DOHH2 (cell line): ENCODE results near the gene TCEAL5.
"Not testable (repeated sequence)": the region's sequence is repeated elsewhere in the genome, so short reads cannot be mapped to it uniquely, and the experiment has no call there.

ENCODE experiments used
- H3F3A ChIP-seq: fragments of 200-600 bp; sonication (generic), shearing (Covaris generic); 2 replicates; pipeline ENCODE4 v1.6.0; 2016; ENCODE audit warnings: antibody characterized with exemption, mild to moderate bottlenecking; ENCODE audit not compliant: control insufficient read depth, insufficient read depth
- H3K27ac ChIP-seq: fragments of 200-600 bp; sonication (generic); 2 replicates; pipeline ENCODE4 v1.5.1; 2014; ENCODE audit warnings: low read depth, mild to moderate bottlenecking, low read length, moderate library complexity
- H3K27me3 ChIP-seq: fragments of 200-600 bp; sonication (generic); 2 replicates; pipeline ENCODE4 v1.6.1; 2014; ENCODE audit warnings: mild to moderate bottlenecking, low read length, mixed read lengths; ENCODE audit not compliant: control insufficient read depth
- H3K36me3 ChIP-seq: fragments of 200-600 bp; sonication (generic); 2 replicates; pipeline ENCODE4 v1.6.1; 2014; ENCODE audit warnings: mild to moderate bottlenecking, low read length, moderate library complexity, mixed read lengths; ENCODE audit not compliant: control insufficient read depth
- H3K4me1 ChIP-seq: fragments of 200-600 bp; sonication (generic); 2 replicates; pipeline ENCODE4 v1.6.1; 2014; ENCODE audit warnings: mild to moderate bottlenecking, low read length, mixed read lengths; ENCODE audit not compliant: control insufficient read depth
- H3K4me2 ChIP-seq: fragments of 200-600 bp; sonication (generic); 2 replicates; pipeline ENCODE4 v1.6.0; 2014; ENCODE audit warnings: mild to moderate bottlenecking, low read length, moderate library complexity
- H3K4me3 ChIP-seq: fragments of 200-600 bp; sonication (generic); 2 replicates; pipeline ENCODE4 v1.5.1; 2014; ENCODE audit warnings: mild to moderate bottlenecking, low read length, mixed read lengths
- H3K79me2 ChIP-seq: fragments of 200-600 bp; sonication (generic); 2 replicates; pipeline ENCODE4 v1.6.1; 2014; ENCODE audit warnings: mild to moderate bottlenecking, low read length, mixed read lengths; ENCODE audit not compliant: control insufficient read depth
- H3K9me2 ChIP-seq: fragments of 200-600 bp; sonication (generic); replicated peaks from 2 replicates; pipeline ENCODE4 v1.6.1; 2014; ENCODE audit warnings: mild to moderate bottlenecking, low read length, mixed read lengths; ENCODE audit not compliant: control insufficient read depth
- H3K9me3 ChIP-seq: fragments of 200-600 bp; sonication (generic); 2 replicates; pipeline ENCODE4 v1.6.1; 2014; ENCODE audit warnings: antibody characterized with exemption, low read length, mixed read lengths; ENCODE audit not compliant: control insufficient read depth, insufficient read depth
- H4K20me1 ChIP-seq: fragments of 200-600 bp; sonication (generic); 2 replicates; pipeline ENCODE4 v1.6.0; 2014; ENCODE audit warnings: low read depth, mild to moderate bottlenecking, antibody characterized with exemption, low read length, moderate library complexity; ENCODE audit not compliant: control insufficient read depth, insufficient read depth
- EZH2phosphoT487 ChIP-seq: fragments of 200-600 bp; sonication (generic); IDR thresholded peaks from 2 replicates; pipeline ENCODE4 v1.6.1; 2017; ENCODE audit warnings: borderline replicate concordance, mild to moderate bottlenecking, antibody characterized with exemption, low read length, moderate library complexity, mixed read lengths
- TF ChIP-seq, protein P1 (sequence below): fragments of 200-600 bp; sonication (generic); IDR thresholded peaks from one replicate; pipeline ENCODE4 v1.5.1; 2014; ENCODE audit warnings: antibody characterized with exemption, mild to moderate bottlenecking, low read depth, low read length; ENCODE audit not compliant: poor library complexity, severe bottlenecking

TCEAL5 gene

DNA sequence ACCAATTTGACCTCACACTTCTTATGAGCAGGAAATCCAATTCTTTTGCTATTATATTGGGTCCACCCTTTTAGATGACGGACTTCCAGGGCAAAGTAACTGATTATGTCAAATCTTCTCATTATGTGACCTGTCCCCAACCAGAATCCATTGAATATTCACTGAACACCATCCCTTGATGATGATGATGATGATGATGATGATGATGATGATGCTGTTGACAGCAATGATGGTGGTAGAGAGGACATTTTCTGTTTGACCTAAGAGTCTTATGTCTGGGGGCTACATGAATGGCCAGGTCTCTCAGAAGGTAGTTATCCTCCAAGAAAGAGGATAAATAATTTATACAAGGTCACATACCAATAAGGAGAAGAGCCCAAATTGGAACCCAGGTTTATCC lies 26.7 kb downstream of the TCEAL5 start:
- Histone ChIP-seq H3K36me3 (no peaks in the 10 kb centered on the region; the same call in 1 of the 2 replicates), H3K4me3 (no peak overlapping the region), H3K27ac (no peak overlapping the region), H3F3A (no peaks in the 10 kb centered on the region), H3K27me3 (no peaks in the 10 kb centered on the region; the same call in 1 of the 2 replicates), H3K9me3 (no peaks in the 10 kb centered on the region), H4K20me1 (no peaks in the 10 kb centered on the region), H3K9me2 (no peaks in the 10 kb centered on the region), H3K4me1 (no peaks in the 10 kb centered on the region), H3K4me2 (no peak overlapping the region), H3K79me2 (peaks cover 8% of the 10 kb centered on the region)
- no peak for TF ChIP-seq EZH2phosphoT487
- TF ChIP-seq, protein P1, sequence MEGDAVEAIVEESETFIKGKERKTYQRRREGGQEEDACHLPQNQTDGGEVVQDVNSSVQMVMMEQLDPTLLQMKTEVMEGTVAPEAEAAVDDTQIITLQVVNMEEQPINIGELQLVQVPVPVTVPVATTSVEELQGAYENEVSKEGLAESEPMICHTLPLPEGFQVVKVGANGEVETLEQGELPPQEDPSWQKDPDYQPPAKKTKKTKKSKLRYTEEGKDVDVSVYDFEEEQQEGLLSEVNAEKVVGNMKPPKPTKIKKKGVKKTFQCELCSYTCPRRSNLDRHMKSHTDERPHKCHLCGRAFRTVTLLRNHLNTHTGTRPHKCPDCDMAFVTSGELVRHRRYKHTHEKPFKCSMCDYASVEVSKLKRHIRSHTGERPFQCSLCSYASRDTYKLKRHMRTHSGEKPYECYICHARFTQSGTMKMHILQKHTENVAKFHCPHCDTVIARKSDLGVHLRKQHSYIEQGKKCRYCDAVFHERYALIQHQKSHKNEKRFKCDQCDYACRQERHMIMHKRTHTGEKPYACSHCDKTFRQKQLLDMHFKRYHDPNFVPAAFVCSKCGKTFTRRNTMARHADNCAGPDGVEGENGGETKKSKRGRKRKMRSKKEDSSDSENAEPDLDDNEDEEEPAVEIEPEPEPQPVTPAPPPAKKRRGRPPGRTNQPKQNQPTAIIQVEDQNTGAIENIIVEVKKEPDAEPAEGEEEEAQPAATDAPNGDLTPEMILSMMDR: no peak

DNA sequence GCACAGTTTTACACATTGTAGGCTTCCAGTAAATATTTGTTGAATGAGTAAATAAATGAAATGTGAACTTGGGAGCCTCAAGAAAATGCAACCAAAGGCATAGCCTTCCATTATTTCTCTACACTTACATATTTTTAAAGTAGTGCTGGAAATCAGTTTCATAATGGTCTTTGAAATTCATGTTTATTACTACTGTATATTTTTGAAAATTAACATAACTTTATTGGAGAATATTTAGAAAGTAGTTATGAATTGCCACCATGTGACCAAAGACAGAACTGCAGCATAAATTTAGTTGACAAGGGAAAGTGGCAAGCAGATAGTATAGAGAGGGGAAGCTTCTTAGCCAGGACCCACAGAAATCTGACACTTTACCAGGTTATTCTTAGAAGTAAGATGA lies 28.0 kb downstream of the TCEAL5 start:
- Histone ChIP-seq H3K36me3 (no peaks in the 10 kb centered on the region; the same call in 1 of the 2 replicates), H3F3A (no peaks in the 10 kb centered on the region), H3K4me1 (no peaks in the 10 kb centered on the region), H3K4me3 (no peak overlapping the region), H4K20me1 (no peaks in the 10 kb centered on the region), H3K9me2 (no peaks in the 10 kb centered on the region), H3K79me2 (no peaks in the 10 kb centered on the region), H3K27ac (no peak overlapping the region), H3K27me3 (no peaks in the 10 kb centered on the region; the same call in 1 of the 2 replicates), H3K9me3 (no peaks in the 10 kb centered on the region), H3K4me2 (no peak overlapping the region)
- TF ChIP-seq EZH2phosphoT487: no peak
- TF ChIP-seq, protein P1: peak; percentile 17

DNA sequence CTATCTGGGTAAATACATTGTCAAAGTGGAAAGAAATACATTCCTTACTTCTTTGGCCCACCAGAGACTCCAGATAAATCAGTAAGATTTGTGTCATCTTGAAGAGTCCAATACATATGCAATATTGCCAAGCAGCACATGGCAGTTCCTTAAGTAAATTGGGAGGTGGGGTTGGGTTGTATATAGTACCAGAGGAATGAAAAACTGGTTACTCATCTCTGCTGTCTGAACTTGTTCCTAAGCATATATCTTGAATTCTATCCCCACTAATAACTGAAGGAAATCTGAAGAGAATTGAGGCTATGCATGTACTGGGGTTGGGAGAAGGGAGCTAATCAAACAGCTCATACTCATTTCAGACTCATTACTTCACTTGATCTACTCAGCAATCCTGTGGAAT lies 36.4 kb downstream of the TCEAL5 start:
- Histone ChIP-seq H3K4me1 (no peaks in the 10 kb centered on the region), H3F3A (no peaks in the 10 kb centered on the region), H3K27ac (no peak overlapping the region), H3K4me2 (no peak overlapping the region), H3K9me3 (no peaks in the 10 kb centered on the region), H3K9me2 (no peaks in the 10 kb centered on the region), H3K27me3 (no peaks in the 10 kb centered on the region), H3K36me3 (no peaks in the 10 kb centered on the region), H4K20me1 (no peaks in the 10 kb centered on the region), H3K4me3 (no peak overlapping the region), H3K79me2 (no peaks in the 10 kb centered on the region)
- TF ChIP-seq EZH2phosphoT487: no peak

DNA sequence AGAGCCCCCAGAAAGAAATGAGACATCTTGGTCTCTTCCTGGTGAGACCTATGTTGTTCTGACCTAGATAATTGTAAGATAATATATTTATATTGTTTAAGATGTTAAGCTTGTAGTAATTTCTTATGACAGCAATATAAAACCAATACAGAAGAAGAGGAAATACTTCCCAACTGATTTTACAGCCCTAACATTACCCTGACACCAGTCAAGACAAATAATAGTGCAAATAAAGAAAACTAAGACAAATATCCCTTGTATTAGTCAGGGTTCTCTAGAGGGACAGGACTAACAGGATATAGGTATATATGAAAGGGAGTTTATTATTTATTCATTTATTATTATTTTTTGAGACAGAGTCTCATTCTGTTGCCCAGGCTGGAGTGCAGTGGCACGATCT lies 40.3 kb downstream of the TCEAL5 start:
- no peaks in the 10 kb centered on the region for H3K9me3 ChIP-seq
- H3F3A ChIP-seq: no peaks in the 10 kb centered on the region
- no peak overlapping the region for H3K27ac ChIP-seq
- no peaks in the 10 kb centered on the region for H3K4me1 ChIP-seq
- no peaks in the 10 kb centered on the region for H3K9me2 ChIP-seq
- no peak overlapping the region for H3K4me2 ChIP-seq
- no peaks in the 10 kb centered on the region for H3K79me2 ChIP-seq
- no peak overlapping the region for H3K4me3 ChIP-seq
- TF ChIP-seq EZH2phosphoT487: no peak
- TF ChIP-seq, protein P1: no peak
- H3K36me3 ChIP-seq: no peaks in the 10 kb centered on the region
- no peaks in the 10 kb centered on the region for H3K27me3 ChIP-seq
- H4K20me1 ChIP-seq: no peaks in the 10 kb centered on the region

DNA sequence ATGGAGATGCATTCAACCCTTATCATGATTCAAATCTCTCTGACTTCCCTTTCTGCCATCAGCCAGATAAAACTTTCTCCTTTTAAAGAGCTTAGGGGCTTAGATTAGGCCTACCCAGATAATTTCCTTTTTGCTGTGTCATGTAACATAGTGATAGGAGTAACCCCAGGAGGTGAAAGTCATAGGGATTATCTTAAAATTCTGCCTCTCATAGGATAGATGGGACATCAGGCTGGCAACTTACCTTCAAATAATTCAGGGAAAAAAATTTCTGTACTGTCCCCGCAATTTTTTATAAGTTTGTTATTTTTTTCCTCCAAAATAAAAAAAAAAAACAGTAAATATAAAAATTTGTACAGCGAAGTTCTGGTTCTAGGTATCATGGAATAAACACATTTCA lies 40.9 kb downstream of the TCEAL5 start:
- H4K20me1 ChIP-seq, H3K4me2 ChIP-seq, H3K79me2 ChIP-seq, H3K9me2 ChIP-seq, H3F3A ChIP-seq, H3K36me3 ChIP-seq, H3K27ac ChIP-seq, H3K4me3 ChIP-seq, H3K9me3 ChIP-seq, H3K27me3 ChIP-seq, H3K4me1 ChIP-seq: not testable (repeated sequence)
